Stimulated activated CD4-positive, alpha-beta T cell treated with anti-CD3 and anti-CD28 coated beads, Interleukin-4, amount 100 ng/mL, for 1 hour (primary cell): ENCODE results near the gene ZNF507.
A peak's percentile ranks its signal among the peaks of the same experiment; 100 is the strongest.

Experiments used
- DNase-seq: peaks from one replicate; pipeline ENCODE4 v3.0.0-alpha.2; 2020

The ZNF507 gene

GRCh38 chr19:32345261-32346207 lies at the start of gene ZNF507:
Gene ZNF507, plus strand, starts transcription at chr19:32345610. Its CDS starts 7,221 bp downstream, at chr19:32352831.
- peak; percentile 86 for DNase-seq

- no peak for DNase-seq
Measured at GRCh38 chr19:32296694-32297093, 48.7 kb upstream of the ZNF507 start.

GRCh38 chr19:32302778-32303177 lies 42.6 kb upstream of the ZNF507 start:
- no peak for DNase-seq

GRCh38 chr19:32303193-32303592 lies 42.2 kb upstream of the ZNF507 start:
- DNase-seq, result no peak

- DNase-seq, result no peak
Measured at GRCh38 chr19:32307591-32307990, 37.8 kb upstream of the ZNF507 start.

- DNase-seq, result no peak
Measured at GRCh38 chr19:32308431-32309077, 36.9 kb upstream of the ZNF507 start.

- no peak for DNase-seq
Measured at GRCh38 chr19:32309711-32310390, 35.6 kb upstream of the ZNF507 start.

GRCh38 chr19:32311371-32311770 lies 34.0 kb upstream of the ZNF507 start:
- no peak for DNase-seq

GRCh38 chr19:32313569-32314265 lies 31.7 kb upstream of the ZNF507 start:
- no peak for DNase-seq

GRCh38 chr19:32316034-32316433 lies 29.4 kb upstream of the ZNF507 start:
- no peak for DNase-seq

GRCh38 chr19:32317086-32317485 lies 28.3 kb upstream of the ZNF507 start:
- no peak for DNase-seq

GRCh38 chr19:32318884-32319520 lies 26.4 kb upstream of the ZNF507 start:
- no peak for DNase-seq

- no peak for DNase-seq
Measured at GRCh38 chr19:32322541-32322940, 22.9 kb upstream of the ZNF507 start.

- DNase-seq, result no peak
Measured at GRCh38 chr19:32324631-32325285, 20.7 kb upstream of the ZNF507 start.

GRCh38 chr19:32330213-32330857 lies 15.1 kb upstream of the ZNF507 start:
- no peak for DNase-seq

- DNase-seq, result no peak
Measured at GRCh38 chr19:32333227-32333626, 12.2 kb upstream of the ZNF507 start.

- no peak for DNase-seq
Measured at GRCh38 chr19:32336259-32337083, 8.9 kb upstream of the ZNF507 start.

- no peak for DNase-seq
Measured at GRCh38 chr19:32337084-32337808, 8.2 kb upstream of the ZNF507 start.

- DNase-seq, result no peak
Measured at GRCh38 chr19:32339423-32339822, 6.0 kb upstream of the ZNF507 start.
